ENCODE data around the gene CWF19L1. TPM values are rescaled to one million over a fixed set of nuclear protein-coding genes. Genes with fewer than 3 reads are reported as not detected.

The CWF19L1 gene
- total and polyA plus RNA-seq, 4 donors: 5.3 to 15.7 (median 8.0) TPM

DNA sequence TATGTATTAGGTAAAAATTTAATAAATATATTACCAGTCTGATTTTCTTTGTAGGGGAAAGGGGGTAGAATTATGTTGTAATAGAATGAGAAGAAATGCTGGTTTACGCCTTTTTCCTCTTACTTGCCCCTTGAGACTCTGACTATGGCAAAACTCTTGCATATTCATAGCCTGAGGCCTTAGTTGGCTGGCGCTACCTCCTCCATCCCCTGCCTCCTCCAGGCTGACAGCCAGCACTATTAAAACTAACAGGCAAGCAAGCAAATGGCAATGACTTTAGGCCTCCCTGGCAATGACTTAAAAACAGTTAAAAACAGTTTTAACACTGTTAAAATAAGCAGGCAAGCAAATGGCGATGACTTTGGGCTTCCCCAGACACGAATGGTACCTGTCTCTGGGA lies 48.2 kb upstream of the CWF19L1 start:
- Histone ChIP-seq H3K36me3 (ENCODE audit: control insufficient read depth in 4 of 4, insufficient read depth in 3 of 4, low read depth in 1 of 4, low read length in 3 of 4) (no peaks in the 10 kb centered on the region), H3K9me3 (ENCODE audit: control insufficient read depth in 4 of 4, low read length in 3 of 4) (no peaks in the 10 kb centered on the region), H3K27me3 (ENCODE audit: control insufficient read depth in 4 of 4, insufficient read depth in 4 of 4, low read length in 3 of 4) (no peaks in the 10 kb centered on the region), H3K9ac (ENCODE audit: low read depth in 1 of 2, low read length in 2 of 2) (no peak overlapping the region), H3K27ac (ENCODE audit: low read depth in 1 of 2, low read length in 2 of 2) (no peak overlapping the region), H3K4me1 (ENCODE audit: control insufficient read depth in 4 of 4, insufficient read depth in 4 of 4, low read length in 3 of 4) (no peaks in the 10 kb centered on the region), H3K4me3 (ENCODE audit: low read depth in 1 of 3, low read length in 3 of 3) (no peak overlapping the region)
- 90% methylated on average over 4 of the region's 4 CpGs for WGBS
- no peak for DNase-seq (ENCODE audit: low spot score)
- TF ChIP-seq RXRA (IDR thresholded peaks at IDR 0.05) (no peak), REST (IDR thresholded peaks at IDR 0.05) (no peak), ZBTB33 (IDR thresholded peaks at IDR 0.05) (no peak), SP1 (IDR thresholded peaks at IDR 0.05) (no peak), GABPA (IDR thresholded peaks at IDR 0.05 in 1 of 2, conservative IDR thresholded peaks at IDR 0.05 in 1 of 2) (no peak), EGR1 (IDR thresholded peaks at IDR 0.05; ENCODE audit: low read depth in 2 of 2) (no peak), CTCF (IDR thresholded peaks at IDR 0.05; ENCODE audit: low read depth, low read length, missing input control) (no peak), HNF4A (conservative IDR thresholded peaks at IDR 0.05) (no peak), ATF3 (IDR thresholded peaks at IDR 0.05) (no peak), YY1 (IDR thresholded peaks at IDR 0.05) (no peak)
- TF ChIP-seq, protein P1, sequence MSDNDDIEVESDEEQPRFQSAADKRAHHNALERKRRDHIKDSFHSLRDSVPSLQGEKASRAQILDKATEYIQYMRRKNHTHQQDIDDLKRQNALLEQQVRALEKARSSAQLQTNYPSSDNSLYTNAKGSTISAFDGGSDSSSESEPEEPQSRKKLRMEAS (IDR thresholded peaks at IDR 0.05): no peak

DNA sequence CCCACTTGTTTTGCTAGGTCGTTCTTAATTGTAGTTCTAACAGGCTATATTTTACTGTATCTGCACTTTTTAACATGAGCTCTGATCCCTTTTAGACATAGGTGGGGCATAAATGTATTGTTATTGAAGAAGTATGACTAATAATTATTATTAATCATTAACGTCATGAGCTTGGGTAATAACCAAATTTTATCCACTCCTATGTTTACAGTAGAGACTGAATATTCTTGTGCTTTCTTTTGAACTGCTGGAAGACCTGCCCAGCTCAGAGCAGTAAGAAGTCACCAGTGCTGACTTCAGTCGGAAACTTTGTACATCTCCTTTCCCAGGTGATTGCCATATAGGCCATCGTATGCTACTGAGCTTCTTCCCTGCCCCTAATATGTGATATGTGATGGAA lies 43.9 kb upstream of the CWF19L1 start:
- TF ChIP-seq HNF4A (conservative IDR thresholded peaks at IDR 0.05): no peak
- TF ChIP-seq RAD21 (IDR thresholded peaks at IDR 0.05): no peak
- TF ChIP-seq SP1 (IDR thresholded peaks at IDR 0.05): no peak
- H3K36me3 ChIP-seq (ENCODE audit: control insufficient read depth in 4 of 4, insufficient read depth in 3 of 4, low read depth in 1 of 4, low read length in 3 of 4): no peaks in the 10 kb centered on the region
- H3K27ac ChIP-seq (ENCODE audit: low read depth in 1 of 2, low read length in 2 of 2): no peak overlapping the region
- no peaks in the 10 kb centered on the region for H3K9me3 ChIP-seq (ENCODE audit: control insufficient read depth in 4 of 4, low read length in 3 of 4)
- H3K27me3 ChIP-seq (ENCODE audit: control insufficient read depth in 4 of 4, insufficient read depth in 4 of 4, low read length in 3 of 4): no peaks in the 10 kb centered on the region
- DNase-seq (ENCODE audit: low spot score): no peak
- H3K4me3 ChIP-seq (ENCODE audit: low read depth in 1 of 3, low read length in 3 of 3): no peak overlapping the region
- no peaks in the 10 kb centered on the region for H3K4me1 ChIP-seq (ENCODE audit: control insufficient read depth in 4 of 4, insufficient read depth in 4 of 4, low read length in 3 of 4)
- WGBS: 75% methylated on average over 4 of the region's 4 CpGs
- no peak overlapping the region for H3K9ac ChIP-seq (ENCODE audit: low read depth in 1 of 2, low read length in 2 of 2)
